ENCODE results near the gene THRB.

THRB gene

DNA sequence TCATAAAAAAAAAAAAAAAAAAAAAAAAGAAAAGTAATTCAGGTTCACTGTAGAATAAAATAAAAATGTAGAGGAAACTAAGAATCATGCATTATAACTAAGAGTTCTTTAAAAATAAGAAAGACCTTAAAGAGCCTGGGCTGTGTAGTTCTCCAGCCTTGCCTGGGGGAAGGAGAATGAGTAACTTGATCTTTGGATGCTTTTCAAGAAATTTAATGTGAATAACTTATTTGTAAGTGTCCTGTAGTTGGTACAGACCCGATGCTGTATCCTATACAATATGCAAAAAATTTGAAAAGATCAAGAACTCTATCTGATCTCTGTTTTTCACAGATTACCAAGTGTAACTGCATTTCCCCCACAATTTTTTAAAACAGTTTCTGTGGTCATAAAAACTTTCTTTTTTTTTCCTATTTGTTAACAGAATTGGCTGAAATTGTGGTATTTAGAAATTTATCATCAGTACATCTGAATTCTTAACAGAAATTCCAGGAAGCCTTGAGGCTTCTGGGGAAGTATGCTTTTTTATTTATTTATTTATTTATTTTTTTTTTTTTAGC is 195.3 kb downstream of the THRB start:
- DNase-seq = no peak

DNA sequence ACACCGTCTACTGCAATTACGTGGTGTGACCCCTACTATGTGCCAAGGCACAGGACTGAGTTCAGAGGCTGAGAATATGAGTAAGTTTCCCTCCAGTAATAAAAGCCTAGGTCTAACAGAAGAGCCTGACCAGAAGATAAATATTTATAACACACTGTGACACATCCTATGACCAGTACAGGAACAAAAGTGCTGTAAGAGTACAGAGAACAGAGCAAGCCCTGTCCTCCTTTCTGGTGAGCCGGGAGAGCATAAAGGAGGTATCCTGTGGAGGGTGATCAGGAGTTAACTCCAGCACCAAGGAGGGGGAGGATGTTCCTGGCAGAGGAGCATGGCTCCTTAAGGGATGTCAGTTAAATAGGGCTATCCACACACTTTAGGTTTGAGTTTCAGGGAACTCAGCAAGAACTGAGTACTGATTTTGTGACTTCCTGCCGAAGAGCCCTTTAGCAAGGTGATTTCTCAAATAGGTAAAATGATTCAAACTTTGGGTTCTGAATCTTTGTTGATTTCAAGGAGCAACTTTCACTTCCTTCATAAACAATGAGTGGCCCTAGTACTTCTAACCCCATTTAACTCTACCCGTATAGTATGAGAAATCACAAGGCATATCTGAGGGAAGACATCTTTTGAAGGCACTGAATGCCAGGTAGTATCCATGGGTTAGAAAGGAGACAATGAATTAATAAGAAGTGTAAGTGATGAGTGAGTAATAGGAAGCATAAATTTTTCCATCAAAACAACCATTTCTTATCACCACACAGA is 198.0 kb downstream of the THRB start:
- no peak for DNase-seq

GRCh38 chr3:24294150-24294549 is 200.5 kb downstream of the THRB start:
- DNase-seq = no peak

GRCh38 chr3:24291646-24292045 is 203.0 kb downstream of the THRB start:
- no peak for DNase-seq

DNA sequence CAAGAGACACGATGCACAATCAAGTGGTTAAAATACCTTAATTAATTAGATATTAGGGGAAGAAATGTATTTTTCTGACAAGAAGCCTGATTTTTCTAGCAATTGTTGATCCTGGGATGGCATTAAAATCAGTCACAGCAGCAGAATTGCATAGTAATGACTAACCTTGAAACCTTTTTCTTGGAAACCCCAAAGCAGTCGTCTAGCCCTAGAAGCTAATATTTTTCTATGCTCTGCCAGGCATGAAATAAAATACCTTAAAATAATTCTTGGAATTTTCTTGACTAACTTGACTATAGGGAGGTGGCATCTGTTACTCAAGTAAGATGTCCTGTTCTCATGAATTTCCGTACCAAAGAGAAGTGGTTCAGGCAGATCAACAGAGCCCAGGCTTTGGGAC is 204.1 kb downstream of the THRB start:
- DNase-seq = no peak

DNA sequence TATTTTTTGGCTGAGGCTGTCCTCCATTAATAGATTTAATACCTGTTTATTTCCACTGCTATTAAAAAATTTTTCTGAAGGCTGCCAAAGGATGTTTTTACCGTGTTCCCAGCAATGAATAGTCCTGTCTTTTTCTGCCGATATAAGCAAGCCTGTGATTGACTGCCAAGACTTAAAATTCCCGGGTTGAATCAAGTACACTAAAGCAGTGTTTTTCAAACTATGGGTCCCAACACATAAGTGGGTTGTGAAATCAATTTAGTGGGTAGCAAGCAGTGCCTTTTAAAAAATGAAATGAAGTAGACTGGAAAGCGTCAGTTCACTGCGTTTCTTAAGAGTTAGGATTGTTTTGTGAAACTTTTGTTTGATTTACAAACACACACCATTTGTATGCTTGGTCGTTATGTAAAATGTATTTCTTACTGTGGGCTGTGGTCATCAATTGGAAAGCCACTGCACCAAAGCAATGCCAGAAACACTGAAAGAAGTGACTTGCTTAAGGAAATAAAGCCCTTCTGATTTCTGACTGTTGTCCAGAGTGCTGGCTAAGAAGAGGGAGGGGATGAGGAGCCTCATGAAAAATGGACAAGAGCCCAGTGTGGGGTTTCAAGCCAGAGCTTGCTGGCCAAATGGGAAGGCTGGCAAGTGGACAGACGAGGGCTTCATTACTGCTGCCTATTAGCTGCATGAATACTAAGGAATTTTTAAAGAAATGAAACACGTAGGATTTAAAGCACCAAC is 206.0 kb downstream of the THRB start:
- no peak for DNase-seq

DNA sequence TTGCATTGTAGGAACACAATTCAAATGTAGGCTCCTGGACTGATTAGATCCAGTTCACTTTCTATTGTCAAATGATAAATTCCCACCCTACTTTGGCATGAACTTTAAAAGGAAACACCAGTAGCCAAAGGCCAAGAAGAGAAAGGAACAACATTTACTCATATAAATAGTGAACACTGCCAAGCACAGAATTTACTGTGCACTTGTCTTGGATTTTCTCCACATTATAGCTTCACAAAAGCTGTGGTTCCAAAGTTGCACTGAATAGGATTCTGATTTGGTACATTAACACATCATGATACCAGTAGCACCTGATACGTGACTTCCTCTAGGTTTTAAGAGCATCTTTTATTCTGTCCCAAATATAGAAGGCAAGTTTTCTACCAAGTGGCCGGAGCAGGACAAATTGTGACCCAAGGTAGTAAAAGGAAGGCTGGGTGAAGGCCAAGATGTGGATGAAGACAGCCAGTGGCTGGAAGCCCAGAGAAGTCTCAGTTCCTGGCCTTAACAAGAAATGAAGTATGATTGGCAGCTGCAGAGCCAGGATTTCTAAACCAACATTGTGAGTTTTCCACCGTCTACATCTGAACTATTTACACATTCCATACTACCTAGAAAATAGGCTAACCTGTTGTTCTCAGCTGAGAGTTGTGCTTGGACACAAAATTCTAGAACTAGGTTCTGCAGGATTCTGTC is 206.7 kb downstream of the THRB start:
- no peak for DNase-seq

- DNase-seq = no peak
Observed at GRCh38 chr3:24286405-24286804, 208.2 kb downstream of the THRB start.

GRCh38 chr3:24278543-24278942 is 216.1 kb downstream of the THRB start:
- no peak for DNase-seq

GRCh38 chr3:24273491-24273890 is 221.2 kb downstream of the THRB start:
- no peak for DNase-seq

GRCh38 chr3:24272875-24273274 is 221.8 kb downstream of the THRB start:
- DNase-seq = no peak

GRCh38 chr3:24272408-24272807 is 222.2 kb downstream of the THRB start:
- DNase-seq = no peak

DNA sequence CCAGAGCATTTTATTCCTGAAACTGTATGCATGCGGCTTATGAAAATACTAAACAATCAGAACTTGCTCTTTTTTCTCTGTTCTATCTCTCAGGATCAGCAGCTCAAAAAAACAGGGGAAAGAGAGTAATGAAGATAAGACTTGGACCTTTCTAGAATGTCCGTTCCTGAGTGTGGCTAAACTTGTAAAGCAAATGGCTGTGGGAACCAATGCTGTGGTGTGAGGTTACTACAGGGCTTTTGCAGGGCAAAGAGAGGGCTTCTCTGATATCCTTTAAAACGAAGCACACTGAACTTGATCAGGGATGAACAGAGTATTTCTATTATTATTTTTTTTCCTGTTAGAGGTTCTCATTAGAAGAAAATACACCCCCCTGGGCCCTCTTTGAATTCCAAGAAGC is 223.4 kb downstream of the THRB start:
- no peak for DNase-seq

DNA sequence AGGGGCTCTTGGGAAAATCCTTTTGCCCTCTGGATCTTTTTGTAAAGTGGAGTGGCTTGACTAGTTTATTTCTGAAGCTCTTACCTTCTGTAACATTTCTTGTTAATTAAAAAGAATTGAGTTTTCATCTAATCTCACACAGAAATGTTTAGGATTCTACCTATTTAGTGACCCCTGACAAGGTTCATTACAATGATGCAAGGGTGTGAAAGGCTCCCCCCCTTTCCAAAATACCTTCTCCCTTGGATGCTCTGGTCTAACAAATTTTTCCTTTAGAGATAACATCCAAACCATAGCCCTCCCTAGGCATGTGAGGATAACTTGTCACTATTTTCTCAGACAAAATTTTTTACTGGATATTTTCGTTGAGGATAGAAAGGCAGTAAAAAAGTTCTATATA is 223.9 kb downstream of the THRB start:
- DNase-seq = no peak

- no peak for DNase-seq
Observed at GRCh38 chr3:24270204-24270691, 224.4 kb downstream of the THRB start.

DNA sequence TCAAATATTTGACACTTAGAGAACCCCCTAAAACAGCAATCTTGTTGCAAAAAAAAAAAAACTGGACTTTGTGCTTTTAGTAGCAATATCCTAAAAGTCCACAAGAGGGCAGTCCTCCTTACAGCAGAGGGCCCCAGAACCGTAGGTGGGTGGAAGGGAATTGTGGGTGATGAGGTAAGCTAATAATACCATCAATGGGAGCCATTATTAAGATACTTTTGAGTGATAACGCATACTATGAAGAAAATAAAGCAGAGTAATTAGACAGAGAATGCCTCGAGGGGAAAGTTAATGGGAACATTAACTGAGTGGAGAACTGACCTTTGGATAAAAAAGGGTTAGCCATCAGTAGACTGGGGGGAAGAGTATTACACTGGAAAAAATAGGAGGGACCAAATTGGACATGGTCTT is 229.9 kb downstream of the THRB start:
- no peak for DNase-seq

- DNase-seq = no peak
Observed at GRCh38 chr3:24264011-24264410, 230.6 kb downstream of the THRB start.

- no peak for DNase-seq
Observed at GRCh38 chr3:24263069-24263668, 231.5 kb downstream of the THRB start.

DNA sequence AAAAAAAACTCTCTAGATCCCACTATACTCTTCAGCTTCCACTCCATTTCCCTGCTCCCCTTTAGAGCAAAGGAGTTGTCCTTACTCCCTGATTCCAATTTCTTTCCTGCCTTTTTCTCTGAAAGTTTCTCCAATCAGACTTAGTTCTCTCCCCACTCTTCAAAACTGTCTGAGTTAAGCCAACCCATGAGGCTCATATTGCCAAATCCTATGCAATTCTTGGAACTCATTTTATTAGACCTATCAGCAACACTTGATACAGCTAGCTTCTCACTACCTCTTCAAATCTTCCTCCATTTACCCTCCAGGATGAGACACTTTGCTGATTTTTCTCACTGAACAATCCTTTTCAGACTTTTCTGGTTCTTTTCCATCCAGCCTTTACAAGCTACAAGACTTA is 233.1 kb downstream of the THRB start:
- no peak for DNase-seq

- no peak for DNase-seq
Observed at GRCh38 chr3:24259901-24260512, 234.6 kb downstream of the THRB start.

DNA sequence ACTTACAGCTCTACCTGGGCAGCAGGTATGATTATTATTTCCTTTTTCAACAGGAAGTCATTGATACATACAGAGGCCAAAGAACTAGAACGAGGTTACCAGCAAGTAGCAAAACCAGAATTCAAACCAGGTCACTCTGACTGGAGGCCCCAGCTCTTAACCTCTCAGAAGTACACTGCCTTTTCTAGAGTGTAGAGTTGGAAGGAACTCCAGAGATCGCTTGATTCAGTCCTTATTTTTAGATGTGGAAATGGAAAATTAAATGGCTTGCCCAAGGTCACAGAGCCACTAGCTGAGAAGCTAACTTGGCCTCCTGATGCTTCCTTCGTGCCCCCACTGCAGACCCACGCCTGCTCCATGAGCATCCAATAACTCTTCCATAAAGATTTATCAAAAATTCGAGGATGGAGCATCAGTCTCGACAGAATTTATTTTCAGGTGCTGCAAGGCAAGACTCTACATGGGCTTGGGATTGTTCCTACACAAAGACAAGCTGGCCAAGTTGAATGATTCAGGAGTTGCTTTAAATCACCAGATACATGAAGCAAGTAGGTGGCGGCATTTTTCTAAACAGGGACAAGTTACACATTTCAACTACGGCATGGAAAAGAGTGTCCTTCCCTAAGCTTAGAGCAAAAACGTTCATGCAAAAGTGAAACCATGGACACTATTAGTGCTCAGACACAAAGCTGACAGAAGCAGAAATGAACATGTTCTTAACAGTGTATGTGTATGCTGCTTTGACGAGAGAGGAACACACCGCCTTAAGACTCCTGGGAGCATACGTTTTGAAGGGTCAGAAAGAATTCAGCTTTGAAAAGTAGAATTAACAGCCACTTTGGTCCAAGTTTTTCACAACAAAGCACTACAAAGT is 235.7 kb downstream of the THRB start:
- DNase-seq = no peak

- DNase-seq = no peak
Observed at GRCh38 chr3:24258260-24258659, 236.4 kb downstream of the THRB start.

All from NCI-H774 (cell line).